Prostate gland (tissue), 2 donors: ENCODE data around the gene SPRTN.

Source experiments
- POLR2A ChIP-seq: fragments of 450-650 bp; IDR thresholded peaks from one replicate; pipeline ENCODE4 v1.6.1; 2016; ENCODE audit warnings: antibody characterized with exemption, mild to moderate bottlenecking
- TF ChIP-seq, protein P1 (sequence below), 4 experiments: fragments of 200-600 bp in 2 of 4; fragments of 450-650 bp in 2 of 4; sonication (generic) in 2 of 4; IDR thresholded peaks; 1 replicate in 3 of 4; 2 replicates in 1 of 4; pipeline ENCODE4 v1.5.1; 2016 to 2019; ENCODE audit warnings: antibody characterized with exemption in 4 of 4, mild to moderate bottlenecking in 2 of 4, moderate library complexity in 2 of 4

DNA sequence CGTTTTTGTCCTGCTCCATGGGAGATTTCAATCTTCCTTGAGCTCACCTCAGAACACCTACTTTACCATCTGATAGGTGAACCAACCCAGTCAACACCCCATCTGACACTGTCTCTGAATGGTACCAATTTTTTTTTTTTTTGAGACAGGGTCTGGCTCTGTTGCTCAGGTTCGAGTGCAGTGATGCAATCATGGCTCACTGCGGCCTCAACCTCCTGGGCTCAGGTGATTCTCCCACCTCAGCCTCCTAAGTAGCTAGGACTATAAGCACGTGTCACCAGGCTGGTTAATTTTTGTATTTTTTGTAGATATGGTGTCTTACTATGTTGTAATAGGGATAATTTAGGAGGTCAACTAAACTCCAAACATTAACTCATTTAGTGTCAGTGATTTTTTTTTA, 36.3 kb downstream of the SPRTN start:
- TF ChIP-seq, protein P1, sequence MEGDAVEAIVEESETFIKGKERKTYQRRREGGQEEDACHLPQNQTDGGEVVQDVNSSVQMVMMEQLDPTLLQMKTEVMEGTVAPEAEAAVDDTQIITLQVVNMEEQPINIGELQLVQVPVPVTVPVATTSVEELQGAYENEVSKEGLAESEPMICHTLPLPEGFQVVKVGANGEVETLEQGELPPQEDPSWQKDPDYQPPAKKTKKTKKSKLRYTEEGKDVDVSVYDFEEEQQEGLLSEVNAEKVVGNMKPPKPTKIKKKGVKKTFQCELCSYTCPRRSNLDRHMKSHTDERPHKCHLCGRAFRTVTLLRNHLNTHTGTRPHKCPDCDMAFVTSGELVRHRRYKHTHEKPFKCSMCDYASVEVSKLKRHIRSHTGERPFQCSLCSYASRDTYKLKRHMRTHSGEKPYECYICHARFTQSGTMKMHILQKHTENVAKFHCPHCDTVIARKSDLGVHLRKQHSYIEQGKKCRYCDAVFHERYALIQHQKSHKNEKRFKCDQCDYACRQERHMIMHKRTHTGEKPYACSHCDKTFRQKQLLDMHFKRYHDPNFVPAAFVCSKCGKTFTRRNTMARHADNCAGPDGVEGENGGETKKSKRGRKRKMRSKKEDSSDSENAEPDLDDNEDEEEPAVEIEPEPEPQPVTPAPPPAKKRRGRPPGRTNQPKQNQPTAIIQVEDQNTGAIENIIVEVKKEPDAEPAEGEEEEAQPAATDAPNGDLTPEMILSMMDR (IDR thresholded peaks at IDR 0.05) = no peak
- TF ChIP-seq POLR2A = no peak
